Osteoblast (primary cell): Measurements from ENCODE around the gene L3MBTL3. TPM values are rescaled to one million over a fixed set of nuclear protein-coding genes. Genes with fewer than 3 reads are reported as not detected.

Experiments used
- DNase-seq: peaks from one replicate; pipeline ENCODE4 v3.0.0; 2011; ENCODE audit warnings: low spot score, mixed read lengths; ENCODE audit not compliant: insufficient read length; ENCODE audit errors: missing footprints
- H2AFZ ChIP-seq: 2 replicates; pipeline ENCODE4 v1.6.0; 2011; ENCODE audit warnings: mild to moderate bottlenecking, low read length
- H3K27ac ChIP-seq: 2 replicates; pipeline ENCODE4 v1.5.1; 2011; ENCODE audit warnings: mild to moderate bottlenecking, low read depth, low read length, moderate library complexity
- H3K27me3 ChIP-seq: 2 replicates; pipeline ENCODE4 v1.6.0; 2012; ENCODE audit warnings: mild to moderate bottlenecking, control low read depth, inconsistent platforms, low read length, moderate library complexity; ENCODE audit not compliant: insufficient read depth
- H3K36me3 ChIP-seq: 2 replicates; pipeline ENCODE4 v1.5.1; 2011; ENCODE audit warnings: mild to moderate bottlenecking, low read length, control low read depth, moderate library complexity; ENCODE audit not compliant: insufficient read depth
- H3K4me1 ChIP-seq: 2 replicates; pipeline ENCODE4 v1.5.1; 2011; ENCODE audit warnings: mild to moderate bottlenecking, low read length, control low read depth, moderate library complexity; ENCODE audit not compliant: insufficient read depth
- H3K4me2 ChIP-seq: 2 replicates; pipeline ENCODE4 v1.6.0; 2011; ENCODE audit warnings: mild to moderate bottlenecking, low read length; ENCODE audit not compliant: insufficient read depth
- H3K4me3 ChIP-seq: fragments of 200-600 bp; sonication (generic); 3 replicates; pipeline ENCODE4 v1.5.1; 2012; ENCODE audit warnings: mild to moderate bottlenecking, low read length, inconsistent platforms; ENCODE audit not compliant: insufficient read depth
- H3K79me2 ChIP-seq: 2 replicates; pipeline ENCODE4 v1.6.0; 2012; ENCODE audit warnings: mild to moderate bottlenecking, low read length, control low read depth, inconsistent platforms; ENCODE audit not compliant: insufficient read depth
- H3K9me3 ChIP-seq: 2 replicates; pipeline ENCODE4 v1.5.1; 2011; ENCODE audit warnings: low read depth, low read length, control low read depth
- H4K20me1 ChIP-seq: 2 replicates; pipeline ENCODE4 v1.6.0; 2012; ENCODE audit warnings: mild to moderate bottlenecking, low read length, control low read depth; ENCODE audit not compliant: insufficient read depth
- total RNA-seq: library from RNA; depleted of rRNA; stranded (reverse); fragments of >200 nt; gene quantifications from 2 replicates; pipeline ENCODE4 v1.2.3, GENCODE V29; 2012
- TF ChIP-seq, protein P1 (sequence below): IDR thresholded peaks from 2 replicates; pipeline ENCODE4 v1.5.1; 2011; ENCODE audit warnings: mild to moderate bottlenecking, low read depth, low read length, moderate library complexity; ENCODE audit errors: extremely low read depth

Gene L3MBTL3
- total RNA-seq, 1 donor = 8.7 TPM

DNA sequence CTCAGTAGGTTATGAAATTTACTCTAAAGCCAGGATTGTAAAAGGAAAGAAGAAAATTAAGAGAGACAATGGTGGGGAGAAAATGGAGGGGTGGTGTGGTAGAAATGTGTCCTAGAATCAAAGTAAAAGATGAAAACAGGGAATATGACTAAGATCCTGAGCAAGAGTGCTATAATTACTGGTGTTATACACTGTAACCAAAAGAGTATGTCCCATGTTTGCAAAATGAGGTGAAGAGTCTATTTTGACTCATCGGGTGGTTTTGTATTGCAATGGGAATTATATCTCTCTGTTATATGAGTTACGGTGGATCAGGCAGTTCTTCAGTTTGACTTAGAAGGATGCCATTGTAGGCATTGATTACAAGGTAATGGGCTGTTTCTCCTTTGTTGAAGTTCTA lies 8.5 kb downstream of the L3MBTL3 start:
- no peaks in the 10 kb centered on the region for H3K4me1 ChIP-seq
- H3K27ac ChIP-seq = no peak overlapping the region
- H3K27me3 ChIP-seq = no peaks in the 10 kb centered on the region
- no peaks in the 10 kb centered on the region for H4K20me1 ChIP-seq
- H3K4me2 ChIP-seq = no peak overlapping the region
- H3K9me3 ChIP-seq = no peaks in the 10 kb centered on the region
- peak overlapping the region; percentile 16 for H2AFZ ChIP-seq
- peaks cover 2% of the 10 kb centered on the region for H3K79me2 ChIP-seq
- peak; percentile 36 for DNase-seq
- no peak overlapping the region for H3K4me3 ChIP-seq
- H3K36me3 ChIP-seq = no peaks in the 10 kb centered on the region
- TF ChIP-seq, protein P1, sequence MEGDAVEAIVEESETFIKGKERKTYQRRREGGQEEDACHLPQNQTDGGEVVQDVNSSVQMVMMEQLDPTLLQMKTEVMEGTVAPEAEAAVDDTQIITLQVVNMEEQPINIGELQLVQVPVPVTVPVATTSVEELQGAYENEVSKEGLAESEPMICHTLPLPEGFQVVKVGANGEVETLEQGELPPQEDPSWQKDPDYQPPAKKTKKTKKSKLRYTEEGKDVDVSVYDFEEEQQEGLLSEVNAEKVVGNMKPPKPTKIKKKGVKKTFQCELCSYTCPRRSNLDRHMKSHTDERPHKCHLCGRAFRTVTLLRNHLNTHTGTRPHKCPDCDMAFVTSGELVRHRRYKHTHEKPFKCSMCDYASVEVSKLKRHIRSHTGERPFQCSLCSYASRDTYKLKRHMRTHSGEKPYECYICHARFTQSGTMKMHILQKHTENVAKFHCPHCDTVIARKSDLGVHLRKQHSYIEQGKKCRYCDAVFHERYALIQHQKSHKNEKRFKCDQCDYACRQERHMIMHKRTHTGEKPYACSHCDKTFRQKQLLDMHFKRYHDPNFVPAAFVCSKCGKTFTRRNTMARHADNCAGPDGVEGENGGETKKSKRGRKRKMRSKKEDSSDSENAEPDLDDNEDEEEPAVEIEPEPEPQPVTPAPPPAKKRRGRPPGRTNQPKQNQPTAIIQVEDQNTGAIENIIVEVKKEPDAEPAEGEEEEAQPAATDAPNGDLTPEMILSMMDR = no peak

DNA sequence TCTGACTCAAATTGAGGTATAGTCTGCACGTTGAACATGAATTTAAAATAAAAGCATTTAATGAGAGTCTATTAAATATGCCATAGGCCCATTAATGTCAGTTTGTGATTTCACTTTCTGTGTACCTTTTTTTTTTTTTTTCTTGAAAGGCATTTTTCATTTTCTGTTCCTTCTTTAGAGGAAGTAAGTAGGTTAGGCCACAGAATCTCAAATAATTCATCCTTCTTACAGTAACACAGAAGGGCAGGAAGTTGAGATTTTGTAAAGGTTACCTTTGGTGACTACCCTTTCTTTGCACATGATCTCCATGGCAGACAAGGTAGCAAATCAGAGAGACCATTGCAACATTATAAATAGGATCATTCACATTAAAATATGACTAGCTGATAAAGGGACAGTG lies 9.6 kb downstream of the L3MBTL3 start:
- no peak for DNase-seq
- no peaks in the 10 kb centered on the region for H3K79me2 ChIP-seq
- H3K27me3 ChIP-seq = no peaks in the 10 kb centered on the region
- no peak overlapping the region for H3K27ac ChIP-seq
- H3K36me3 ChIP-seq = no peaks in the 10 kb centered on the region
- H2AFZ ChIP-seq = no peak overlapping the region
- H3K9me3 ChIP-seq = no peaks in the 10 kb centered on the region
- no peaks in the 10 kb centered on the region for H3K4me1 ChIP-seq
- TF ChIP-seq, protein P1 = no peak
- H4K20me1 ChIP-seq = no peaks in the 10 kb centered on the region
- H3K4me3 ChIP-seq = no peak overlapping the region
- no peak overlapping the region for H3K4me2 ChIP-seq

DNA sequence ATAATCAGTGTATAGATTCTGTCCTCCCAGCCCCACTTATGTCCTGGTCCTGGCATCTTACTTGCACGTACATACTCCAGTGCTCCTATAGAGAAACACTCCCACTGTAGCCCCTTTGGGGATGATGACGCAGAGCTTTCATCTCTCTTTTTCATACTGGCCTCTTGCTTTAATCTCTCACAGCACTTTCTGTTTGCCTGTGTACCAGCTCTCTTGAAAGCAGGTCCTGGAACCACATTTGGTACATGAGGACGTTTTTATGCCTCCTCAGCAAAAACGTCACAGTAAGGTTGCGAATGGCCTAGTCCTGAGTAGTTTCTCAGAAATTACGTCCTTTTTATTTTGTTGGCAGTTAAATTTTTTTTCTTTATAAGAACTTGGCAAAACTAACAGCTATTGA lies 10.8 kb downstream of the L3MBTL3 start:
- TF ChIP-seq, protein P1 = no peak
- Histone ChIP-seq H3K36me3 (no peaks in the 10 kb centered on the region), H3K27ac (no peak overlapping the region), H3K4me2 (no peak overlapping the region), H2AFZ (no peak overlapping the region), H4K20me1 (no peaks in the 10 kb centered on the region), H3K9me3 (no peaks in the 10 kb centered on the region), H3K4me3 (no peak overlapping the region), H3K79me2 (no peaks in the 10 kb centered on the region), H3K4me1 (peaks cover 4% of the 10 kb centered on the region), H3K27me3 (no peaks in the 10 kb centered on the region)
- no peak for DNase-seq

DNA sequence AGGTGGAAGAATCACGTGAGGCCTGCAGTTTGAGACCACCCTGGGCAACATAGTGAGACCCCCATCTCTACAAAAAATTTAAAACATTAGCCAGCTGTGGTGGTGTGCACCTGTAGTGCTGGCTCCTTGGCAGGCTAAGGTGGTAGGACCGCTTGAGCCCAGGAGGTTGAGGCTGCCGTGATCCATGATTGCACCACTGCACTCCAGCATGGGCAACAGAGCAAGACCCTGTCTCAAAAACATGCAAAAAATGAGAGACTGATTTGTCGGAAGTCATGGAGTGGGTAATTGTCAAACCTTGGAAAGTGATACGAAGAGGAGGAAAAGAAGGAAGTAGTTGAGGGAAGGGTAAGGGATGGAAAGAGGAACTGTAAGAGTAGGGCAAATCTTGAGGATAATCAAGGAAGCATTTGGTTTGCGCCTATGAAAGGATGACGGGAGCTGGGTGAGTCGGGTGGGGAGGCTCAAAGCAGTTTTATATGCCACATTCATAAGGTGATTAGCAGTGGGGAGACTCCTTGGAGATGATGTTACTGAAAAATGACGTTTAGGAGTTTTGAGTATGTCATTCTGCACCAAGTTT lies 14.5 kb downstream of the L3MBTL3 start:
- H3K9me3 ChIP-seq = no peaks in the 10 kb centered on the region
- H3K4me3 ChIP-seq = no peak overlapping the region
- H3K4me1 ChIP-seq = peaks cover 10% of the 10 kb centered on the region
- no peak overlapping the region for H2AFZ ChIP-seq
- H3K36me3 ChIP-seq = no peaks in the 10 kb centered on the region
- DNase-seq = no peak
- no peak overlapping the region for H3K27ac ChIP-seq
- no peaks in the 10 kb centered on the region for H3K27me3 ChIP-seq
- H4K20me1 ChIP-seq = peaks cover 5% of the 10 kb centered on the region
- TF ChIP-seq, protein P1 = no peak
- H3K79me2 ChIP-seq = no peaks in the 10 kb centered on the region
- H3K4me2 ChIP-seq = no peak overlapping the region
